Large intestine (tissue), 3 donors: ENCODE measurements around the gene SAV1. TPM values are rescaled to one million over a fixed set of nuclear protein-coding genes. Genes with fewer than 3 reads are reported as not detected.

ENCODE experiments used
- DNase-seq, 2 donors: peaks; one replicate each; pipeline versions ENCODE4 v3.0.0 to v3.0.0-alpha.2; 2013
- H3K27ac ChIP-seq: one replicate; pipeline ENCODE4 v1.5.1; 2013; ENCODE audit warnings: low read length
- H3K27me3 ChIP-seq: 2 replicates; pipeline ENCODE4 v1.6.1; 2013; ENCODE audit warnings: low read length; ENCODE audit not compliant: control insufficient read depth, insufficient read depth
- H3K36me3 ChIP-seq: 2 replicates; pipeline ENCODE4 v1.6.1; 2013; ENCODE audit warnings: low read length; ENCODE audit not compliant: control insufficient read depth, insufficient read depth
- H3K4me1 ChIP-seq: one replicate; pipeline ENCODE4 v1.6.1; 2013; ENCODE audit warnings: low read length; ENCODE audit not compliant: control insufficient read depth, insufficient read depth
- H3K4me3 ChIP-seq: one replicate; pipeline ENCODE4 v1.5.1; 2013; ENCODE audit warnings: low read length
- H3K9me3 ChIP-seq: one replicate; pipeline ENCODE4 v1.6.1; 2013; ENCODE audit warnings: mild to moderate bottlenecking, low read depth, low read length, moderate library complexity; ENCODE audit not compliant: control insufficient read depth
- WGBS: methylation state at CpG from one replicate; pipeline ENCODE4 v1.1.5; 2013; ENCODE audit warnings: low lambda C conversion rate; ENCODE audit not compliant: insufficient coverage; 5-methylcytosine and 5-hydroxymethylcytosine counted together
- polyA plus RNA-seq: library from polyadenylated mRNA; unstranded; fragments of 120-200 nt; gene quantifications from one replicate; pipeline ENCODE4 v1.2.1, GENCODE V29; 2013

The SAV1 gene
- polyA plus RNA-seq, 1 donor: 18.8 TPM

DNA sequence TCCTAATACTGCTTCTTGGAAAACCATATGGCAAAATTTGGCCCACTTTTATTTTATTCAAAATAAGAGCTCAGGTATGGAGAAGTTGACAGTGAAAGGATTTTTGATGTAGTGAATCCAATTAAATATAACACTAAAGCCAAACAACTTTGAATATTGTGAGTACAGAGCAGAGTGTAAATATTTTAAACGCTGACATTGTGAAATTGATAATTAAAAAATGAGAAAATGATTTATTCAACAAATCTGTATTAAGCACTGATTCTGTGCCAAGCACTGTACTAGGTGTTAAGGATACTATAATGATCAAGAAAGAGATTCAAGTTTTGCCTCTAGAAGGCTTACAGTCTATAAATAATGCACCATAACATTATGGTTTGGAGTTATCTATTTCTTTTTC lies 57.6 kb downstream of the SAV1 start:
- no peak for DNase-seq
- H3K9me3 ChIP-seq: no peaks in the 10 kb centered on the region
- H3K36me3 ChIP-seq: peaks cover 3% of the 10 kb centered on the region
- H3K4me1 ChIP-seq: no peaks in the 10 kb centered on the region
- WGBS: 100% methylated on average over 1 of the region's 1 CpG
- H3K27ac ChIP-seq: no peak overlapping the region
- no peak overlapping the region for H3K4me3 ChIP-seq
- no peaks in the 10 kb centered on the region for H3K27me3 ChIP-seq

- no CpG with 5 or more reads among the region's 1 CpG for WGBS
- Histone ChIP-seq H3K27me3 (no peaks in the 10 kb centered on the region), H3K4me3 (no peak overlapping the region), H3K4me1 (no peaks in the 10 kb centered on the region), H3K27ac (no peak overlapping the region), H3K9me3 (no peaks in the 10 kb centered on the region), H3K36me3 (no peaks in the 10 kb centered on the region)
- no peak for DNase-seq
These were observed 59.7 kb downstream of the SAV1 start for GRCh38 chr14:50608302-50608851.

- H3K27me3 ChIP-seq: no peaks in the 10 kb centered on the region
- no peaks in the 10 kb centered on the region for H3K36me3 ChIP-seq
- no peaks in the 10 kb centered on the region for H3K9me3 ChIP-seq
- DNase-seq: no peak
- no peak overlapping the region for H3K27ac ChIP-seq
- no peak overlapping the region for H3K4me3 ChIP-seq
- no peaks in the 10 kb centered on the region for H3K4me1 ChIP-seq
- no CpG with 5 or more reads among the region's 1 CpG for WGBS
These were observed 60.3 kb downstream of the SAV1 start for GRCh38 chr14:50607761-50608160.

GRCh38 chr14:50607181-50607580 lies 60.9 kb downstream of the SAV1 start:
- WGBS: no CpG with 5 or more reads among the region's 3 CpGs
- H3K36me3 ChIP-seq: no peaks in the 10 kb centered on the region

GRCh38 chr14:50606468-50606867 lies 61.6 kb downstream of the SAV1 start:
- Histone ChIP-seq H3K9me3 (no peaks in the 10 kb centered on the region), H3K27me3 (no peaks in the 10 kb centered on the region), H3K27ac (no peak overlapping the region), H3K4me1 (no peaks in the 10 kb centered on the region), H3K4me3 (no peak overlapping the region), H3K36me3 (no peaks in the 10 kb centered on the region)
- DNase-seq: no peak
- 80% methylated on average over 1 of the region's 2 CpGs for WGBS

More at GRCh38 chr14:50607181-50607580, 60.9 kb downstream of the SAV1 start:
- DNase-seq: no peak
- no peaks in the 10 kb centered on the region for H3K27me3 ChIP-seq
- H3K9me3 ChIP-seq: no peaks in the 10 kb centered on the region
- no peaks in the 10 kb centered on the region for H3K4me1 ChIP-seq
- H3K4me3 ChIP-seq: no peak overlapping the region
- H3K27ac ChIP-seq: no peak overlapping the region

- Histone ChIP-seq H3K27me3 (no peaks in the 10 kb centered on the region), H3K36me3 (no peaks in the 10 kb centered on the region), H3K27ac (no peak overlapping the region), H3K4me1 (no peaks in the 10 kb centered on the region), H3K4me3 (no peak overlapping the region), H3K9me3 (no peaks in the 10 kb centered on the region)
- WGBS: 0% methylated on average over 1 of the region's 1 CpG
- no peak for DNase-seq
These were observed 62.3 kb downstream of the SAV1 start for GRCh38 chr14:50605766-50606165.

DNA sequence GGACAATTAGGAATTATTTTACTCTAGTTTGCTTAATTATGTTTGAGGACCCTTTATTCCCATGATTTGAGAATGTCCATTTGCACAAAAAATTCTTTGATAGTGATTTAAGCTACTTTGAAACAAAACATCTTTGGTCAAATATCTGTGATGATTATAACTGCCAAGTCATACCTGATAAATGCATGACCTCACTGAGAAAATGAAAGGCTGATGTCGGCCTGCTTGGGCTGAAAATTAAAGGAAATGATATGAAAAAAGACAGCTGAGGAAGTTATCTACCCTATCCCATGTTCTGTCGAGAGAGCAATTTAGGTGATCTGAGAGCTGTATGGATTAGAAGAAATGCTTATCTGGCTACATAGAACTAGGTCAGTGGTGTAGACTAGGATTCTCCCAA lies 64.5 kb downstream of the SAV1 start:
- no peak for DNase-seq
- Histone ChIP-seq H3K27ac (no peak overlapping the region), H3K4me3 (no peak overlapping the region), H3K4me1 (no peaks in the 10 kb centered on the region), H3K9me3 (no peaks in the 10 kb centered on the region), H3K36me3 (no peaks in the 10 kb centered on the region), H3K27me3 (no peaks in the 10 kb centered on the region)
- 57% methylated on average over 1 of the region's 2 CpGs for WGBS

- DNase-seq: no peak
- no peaks in the 10 kb centered on the region for H3K4me1 ChIP-seq
- no peaks in the 10 kb centered on the region for H3K27me3 ChIP-seq
- no CpG with 5 or more reads among the region's 3 CpGs for WGBS
- no peak overlapping the region for H3K27ac ChIP-seq
- no peaks in the 10 kb centered on the region for H3K36me3 ChIP-seq
- no peak overlapping the region for H3K4me3 ChIP-seq
- no peaks in the 10 kb centered on the region for H3K9me3 ChIP-seq
These were observed 66.1 kb downstream of the SAV1 start for GRCh38 chr14:50602035-50602434.

DNA sequence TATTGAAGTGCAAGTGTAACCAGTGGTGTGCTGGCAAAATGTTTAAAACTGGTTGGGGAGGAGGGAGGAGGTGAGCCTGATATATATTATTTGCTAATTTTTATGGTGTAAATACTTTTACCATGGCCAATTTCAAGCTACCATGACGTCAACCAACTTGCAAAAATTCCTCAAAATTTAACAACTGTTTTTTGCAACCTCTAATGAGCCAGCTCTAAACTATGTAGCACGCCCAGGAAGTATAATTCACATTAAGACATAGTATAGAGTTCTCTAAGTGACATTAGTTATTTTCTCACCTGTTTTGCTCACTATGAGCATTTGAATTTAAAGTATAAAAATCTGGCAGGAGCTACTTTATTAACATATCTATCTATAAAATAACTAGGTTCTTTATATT lies 66.7 kb downstream of the SAV1 start:
- Histone ChIP-seq H3K27ac (no peak overlapping the region), H3K36me3 (no peaks in the 10 kb centered on the region), H3K4me1 (no peaks in the 10 kb centered on the region), H3K4me3 (no peak overlapping the region), H3K9me3 (no peaks in the 10 kb centered on the region), H3K27me3 (no peaks in the 10 kb centered on the region)
- WGBS: 80% methylated on average over 1 of the region's 2 CpGs
- no peak for DNase-seq

- no peaks in the 10 kb centered on the region for H3K27me3 ChIP-seq
- no peak overlapping the region for H3K4me3 ChIP-seq
- WGBS: 71% methylated on average over 5 of the region's 5 CpGs
- H3K4me1 ChIP-seq: no peaks in the 10 kb centered on the region
- no peak overlapping the region for H3K27ac ChIP-seq
- H3K36me3 ChIP-seq: no peaks in the 10 kb centered on the region
- H3K9me3 ChIP-seq: no peaks in the 10 kb centered on the region
- DNase-seq: no peak
These were observed 67.3 kb downstream of the SAV1 start for GRCh38 chr14:50600849-50601248.

DNA sequence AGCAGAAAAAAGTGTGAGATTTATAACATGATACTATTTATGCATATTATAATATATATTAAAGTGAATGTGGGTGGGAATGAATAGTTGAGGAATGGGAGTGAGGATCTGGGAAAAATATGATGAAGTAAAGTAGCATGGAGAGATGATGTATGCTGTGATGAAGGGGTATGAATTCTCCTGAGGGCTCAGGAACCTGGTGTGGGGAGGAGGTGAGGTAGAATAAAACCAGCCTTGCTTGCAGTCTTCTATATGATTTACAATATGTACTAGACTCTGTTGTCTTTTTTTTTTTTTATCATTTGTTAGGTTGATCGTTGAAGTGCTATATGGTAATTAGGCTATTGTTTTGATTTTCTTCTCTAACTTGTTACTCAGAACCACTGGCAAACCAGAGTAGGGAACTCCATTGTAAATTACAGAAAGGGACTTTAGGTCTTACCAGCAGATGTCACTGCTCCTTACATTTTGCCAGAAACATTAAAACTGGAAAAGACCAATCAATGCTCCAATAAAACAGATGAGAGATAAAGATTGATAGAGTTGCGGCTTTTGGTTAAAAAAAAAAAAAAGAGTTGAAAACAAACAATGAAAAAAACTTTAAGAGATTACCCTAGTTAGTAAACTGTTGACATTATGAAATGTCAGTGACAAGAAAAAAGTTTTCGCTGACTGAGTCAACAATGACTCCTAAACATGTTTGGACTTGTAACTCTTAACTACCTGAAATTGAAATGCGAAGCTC lies 68.2 kb downstream of the SAV1 start:
- no peak overlapping the region for H3K4me3 ChIP-seq
- no peaks in the 10 kb centered on the region for H3K36me3 ChIP-seq
- H3K27me3 ChIP-seq: no peaks in the 10 kb centered on the region
- WGBS: 30% methylated on average over 2 of the region's 4 CpGs
- no peaks in the 10 kb centered on the region for H3K4me1 ChIP-seq
- H3K27ac ChIP-seq: no peak overlapping the region
- peak in 1 of 2 donors; percentile 21 for DNase-seq
- H3K9me3 ChIP-seq: no peaks in the 10 kb centered on the region
